Measurements from ENCODE around the gene NUP210.

DNA sequence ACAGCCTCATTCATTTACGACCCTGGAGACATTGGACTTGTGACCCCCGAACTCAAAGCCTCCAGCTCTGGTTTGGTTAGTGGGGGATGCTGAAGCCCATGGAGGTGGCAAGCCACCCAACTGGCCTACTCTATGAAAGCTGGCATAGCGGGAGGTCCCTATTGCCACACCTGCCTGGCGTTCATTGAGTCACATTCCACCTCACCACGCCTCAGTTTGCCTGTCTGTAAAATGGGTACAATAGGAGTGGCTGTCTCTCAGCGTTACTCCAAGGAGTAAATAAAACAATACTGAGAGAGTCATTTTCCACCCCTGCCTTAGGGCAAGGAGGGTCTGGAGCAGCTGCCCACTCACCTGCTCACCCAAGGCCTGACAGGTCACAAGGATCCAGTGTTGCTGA is 60.2 kb downstream of the NUP210 start:
- TF ChIP-seq SUZ12 (IDR thresholded peaks at IDR 0.05; ENCODE audit: extremely low read depth, insufficient read depth, insufficient read length) (no peak), YY1 (IDR thresholded peaks at IDR 0.05; ENCODE audit: insufficient read depth, insufficient read length) (no peak), ZNF274 (IDR thresholded peaks at IDR 0.05; ENCODE audit: low read depth, low read length) (no peak)
